PC-3 (cell line): ENCODE measurements around the gene MSH3.

Experiments used
- EZH2 ChIP-seq: fragments of 300-600 bp; sonication (generic); IDR thresholded peaks from one replicate; pipeline ENCODE4 v1.6.1; 2017; ENCODE audit warnings: antibody characterized with exemption, mild to moderate bottlenecking, low read length; ENCODE audit not compliant: unreplicated experiment
- EZH2phosphoT487 ChIP-seq: fragments of 300-600 bp; sonication (generic); IDR thresholded peaks from 2 replicates; pipeline ENCODE4 v1.6.1; 2018; ENCODE audit warnings: mild to moderate bottlenecking, antibody characterized with exemption, low read length, borderline replicate concordance
- TF ChIP-seq, protein P1 (sequence below): fragments of 300-600 bp; sonication (generic); conservative IDR thresholded peaks from 2 replicates; pipeline ENCODE4 v1.5.1; 2017; ENCODE audit warnings: antibody characterized with exemption, low read depth, mild to moderate bottlenecking, low read length

DNA sequence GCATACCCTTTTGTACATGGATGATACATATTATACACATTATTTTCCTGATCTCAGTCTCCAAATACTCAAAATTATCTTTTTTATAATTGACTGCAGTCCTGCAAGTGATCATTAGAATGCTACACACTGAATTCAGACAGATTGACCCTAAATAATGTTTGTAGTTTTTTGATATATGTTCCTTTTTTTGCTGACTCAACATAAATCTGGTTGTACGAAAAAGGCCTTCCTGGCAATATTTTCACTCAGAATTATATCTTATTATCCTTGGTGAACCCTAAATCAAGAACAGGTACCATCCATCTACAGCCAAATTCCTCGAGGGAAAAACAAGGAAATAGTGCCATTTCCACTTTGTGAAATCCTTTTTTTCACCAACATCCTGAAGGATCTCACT is 200.1 kb downstream of the MSH3 start:
- TF ChIP-seq, protein P1, sequence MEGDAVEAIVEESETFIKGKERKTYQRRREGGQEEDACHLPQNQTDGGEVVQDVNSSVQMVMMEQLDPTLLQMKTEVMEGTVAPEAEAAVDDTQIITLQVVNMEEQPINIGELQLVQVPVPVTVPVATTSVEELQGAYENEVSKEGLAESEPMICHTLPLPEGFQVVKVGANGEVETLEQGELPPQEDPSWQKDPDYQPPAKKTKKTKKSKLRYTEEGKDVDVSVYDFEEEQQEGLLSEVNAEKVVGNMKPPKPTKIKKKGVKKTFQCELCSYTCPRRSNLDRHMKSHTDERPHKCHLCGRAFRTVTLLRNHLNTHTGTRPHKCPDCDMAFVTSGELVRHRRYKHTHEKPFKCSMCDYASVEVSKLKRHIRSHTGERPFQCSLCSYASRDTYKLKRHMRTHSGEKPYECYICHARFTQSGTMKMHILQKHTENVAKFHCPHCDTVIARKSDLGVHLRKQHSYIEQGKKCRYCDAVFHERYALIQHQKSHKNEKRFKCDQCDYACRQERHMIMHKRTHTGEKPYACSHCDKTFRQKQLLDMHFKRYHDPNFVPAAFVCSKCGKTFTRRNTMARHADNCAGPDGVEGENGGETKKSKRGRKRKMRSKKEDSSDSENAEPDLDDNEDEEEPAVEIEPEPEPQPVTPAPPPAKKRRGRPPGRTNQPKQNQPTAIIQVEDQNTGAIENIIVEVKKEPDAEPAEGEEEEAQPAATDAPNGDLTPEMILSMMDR, result no peak
- TF ChIP-seq EZH2phosphoT487 (no peak), EZH2 (no peak)
